H1 (cell line): ENCODE results near the gene POLN. TPM values are rescaled to one million over a fixed set of nuclear protein-coding genes. Genes with fewer than 3 reads are reported as not detected.

Experiments
- BACH1 ChIP-seq: IDR thresholded peaks from 2 replicates; pipeline ENCODE4 v1.6.1; 2012; ENCODE audit warnings: low read length, improper control_type of control experiment
- RAD21 ChIP-seq, 2 experiments: IDR thresholded peaks in 1 of 2; conservative IDR thresholded peaks in 1 of 2; 2 replicates each; pipeline ENCODE4 v1.6.1; 2011; ENCODE audit warnings: low read depth in 2 of 2, low read length in 2 of 2, improper control_type of control experiment in 1 of 2, inconsistent platforms in 1 of 2, mild to moderate bottlenecking in 1 of 2, moderate library complexity in 1 of 2
- polyA plus RNA-seq, 7 experiments: library from polyadenylated mRNA; depleted of rRNA in 3 of 7; stranded (reverse) in 5 of 7; unstranded in 2 of 7; fragments of >200 nt in 5 of 7; fragments of 200-250 nt in 2 of 7; gene quantifications; 1 replicate in 5 of 7; 2 replicates in 1 of 7; 4 replicates in 1 of 7; pipeline versions ENCODE4 v1.2.1 to v1.2.3, GENCODE V29; 2011 to 2013; ENCODE audit warnings: missing spikeins in 2 of 7, mixed read lengths in 2 of 7
- total RNA-seq: library from RNA; stranded (reverse); fragmentation: NEBNext Ultra II Directional; extraction: Animal tissue kit (Norgen Biotek cat#: 25700); gene quantifications from 2 replicates; pipeline ENCODE4 v1.2.1, GENCODE V29; 2021

POLN gene
- total and polyA plus RNA-seq, 2 of the 8 experiments (the other 6 are each of a cell fraction or from before 2014, with no cell fraction given): 0.98 to 1.5 TPM

GRCh38 chr4:2183394-2183793 lies 58.5 kb downstream of the POLN start (continued):
- TF ChIP-seq RAD21 (IDR thresholded peaks at IDR 0.05 in 1 of 2, conservative IDR thresholded peaks at IDR 0.05 in 1 of 2; ENCODE audit: low read depth in 2 of 2, low read length in 2 of 2) (no peak), BACH1 (no peak)
- TF ChIP-seq, all 59 proteins: peak for 0
